Fibroblast of villous mesenchyme (primary cell): ENCODE results near the gene DOCK8. TPM values are rescaled to one million over a fixed set of nuclear protein-coding genes. Genes with fewer than 3 reads are reported as not detected.

Experiments
- DNase-seq: peaks from one replicate; pipeline ENCODE4 v3.0.0-alpha.2; 2010; ENCODE audit warnings: low read depth
- H3K4me3 ChIP-seq: 2 replicates; pipeline ENCODE4 v1.5.1; 2011; ENCODE audit warnings: low read depth, mild to moderate bottlenecking, low read length
- total RNA-seq: library from RNA; depleted of rRNA; stranded (reverse); fragments of >200 nt; gene quantifications from 2 replicates; pipeline ENCODE4 v1.2.3, GENCODE V29; 2012
- TF ChIP-seq, protein P1 (sequence below): IDR thresholded peaks from 2 replicates; pipeline ENCODE4 v1.5.1; 2012; ENCODE audit warnings: low read depth, mild to moderate bottlenecking, low read length; ENCODE audit not compliant: insufficient read depth

The DOCK8 gene
- total RNA-seq, 1 donor: 2.6 TPM

DNA sequence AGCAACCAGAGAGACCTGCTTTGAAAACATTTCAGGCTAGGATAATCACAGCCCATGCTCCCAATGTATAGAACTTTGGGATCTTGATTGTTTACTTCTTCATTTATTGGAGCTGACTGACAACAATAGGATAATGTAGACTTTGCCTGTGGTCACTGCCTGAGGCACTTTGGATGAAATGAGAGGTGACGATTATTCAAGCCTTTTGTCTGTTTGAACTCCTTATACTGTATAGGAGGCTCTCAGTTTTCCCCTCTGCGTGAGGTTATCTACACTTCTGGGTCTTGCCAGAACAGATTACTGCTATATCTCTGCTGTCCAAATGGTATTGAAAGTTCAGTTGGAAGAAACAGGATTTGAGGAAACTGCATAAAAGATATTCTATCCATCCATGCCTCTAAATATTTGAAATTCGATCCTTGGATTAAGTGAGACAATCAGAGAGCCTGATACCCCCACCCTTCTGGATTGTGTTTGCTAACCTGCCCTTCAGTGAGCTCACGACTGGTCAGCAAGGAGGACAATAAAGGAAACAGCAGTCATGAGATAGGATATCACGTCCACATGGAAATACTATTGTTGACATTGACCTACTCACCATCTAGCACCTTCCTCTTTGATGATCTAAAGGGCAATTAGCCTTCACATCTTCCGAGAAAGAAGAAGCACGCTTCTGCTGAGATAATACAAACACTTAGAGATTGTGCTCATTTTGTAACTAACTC lies 98.1 kb downstream of the DOCK8 start:
- TF ChIP-seq, protein P1, sequence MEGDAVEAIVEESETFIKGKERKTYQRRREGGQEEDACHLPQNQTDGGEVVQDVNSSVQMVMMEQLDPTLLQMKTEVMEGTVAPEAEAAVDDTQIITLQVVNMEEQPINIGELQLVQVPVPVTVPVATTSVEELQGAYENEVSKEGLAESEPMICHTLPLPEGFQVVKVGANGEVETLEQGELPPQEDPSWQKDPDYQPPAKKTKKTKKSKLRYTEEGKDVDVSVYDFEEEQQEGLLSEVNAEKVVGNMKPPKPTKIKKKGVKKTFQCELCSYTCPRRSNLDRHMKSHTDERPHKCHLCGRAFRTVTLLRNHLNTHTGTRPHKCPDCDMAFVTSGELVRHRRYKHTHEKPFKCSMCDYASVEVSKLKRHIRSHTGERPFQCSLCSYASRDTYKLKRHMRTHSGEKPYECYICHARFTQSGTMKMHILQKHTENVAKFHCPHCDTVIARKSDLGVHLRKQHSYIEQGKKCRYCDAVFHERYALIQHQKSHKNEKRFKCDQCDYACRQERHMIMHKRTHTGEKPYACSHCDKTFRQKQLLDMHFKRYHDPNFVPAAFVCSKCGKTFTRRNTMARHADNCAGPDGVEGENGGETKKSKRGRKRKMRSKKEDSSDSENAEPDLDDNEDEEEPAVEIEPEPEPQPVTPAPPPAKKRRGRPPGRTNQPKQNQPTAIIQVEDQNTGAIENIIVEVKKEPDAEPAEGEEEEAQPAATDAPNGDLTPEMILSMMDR: no peak
- DNase-seq: no peak
- H3K4me3 ChIP-seq: no peak overlapping the region

DNA sequence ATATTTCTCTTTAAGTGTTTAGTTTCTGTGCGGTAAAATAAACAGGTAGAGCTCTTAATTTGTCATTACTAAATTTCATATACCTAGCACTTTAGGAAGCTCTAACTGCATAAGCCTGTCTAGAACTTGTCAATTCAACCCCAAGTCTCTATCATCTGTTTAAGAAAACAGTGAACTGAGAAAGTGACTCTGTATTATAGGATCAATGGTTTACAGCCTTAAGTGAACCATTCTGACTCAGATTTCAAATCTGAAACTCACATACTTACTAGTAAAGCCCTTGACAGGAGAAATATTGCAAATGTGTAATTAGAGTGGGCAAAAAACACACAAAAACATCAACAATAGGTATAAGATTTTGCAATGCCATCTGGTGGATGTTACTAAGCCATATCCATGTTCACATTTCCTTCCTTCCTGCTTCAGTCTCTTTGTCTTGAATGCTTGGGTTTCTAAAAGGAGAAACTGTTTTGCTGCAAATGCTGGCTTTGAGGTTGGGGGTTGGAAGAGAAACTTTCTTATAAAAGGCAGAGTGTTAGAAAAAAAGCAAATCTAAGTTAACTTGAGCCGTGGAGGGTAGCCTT lies 101.8 kb downstream of the DOCK8 start:
- no peak for DNase-seq
- TF ChIP-seq, protein P1: no peak
- H3K4me3 ChIP-seq: no peak overlapping the region

DNA sequence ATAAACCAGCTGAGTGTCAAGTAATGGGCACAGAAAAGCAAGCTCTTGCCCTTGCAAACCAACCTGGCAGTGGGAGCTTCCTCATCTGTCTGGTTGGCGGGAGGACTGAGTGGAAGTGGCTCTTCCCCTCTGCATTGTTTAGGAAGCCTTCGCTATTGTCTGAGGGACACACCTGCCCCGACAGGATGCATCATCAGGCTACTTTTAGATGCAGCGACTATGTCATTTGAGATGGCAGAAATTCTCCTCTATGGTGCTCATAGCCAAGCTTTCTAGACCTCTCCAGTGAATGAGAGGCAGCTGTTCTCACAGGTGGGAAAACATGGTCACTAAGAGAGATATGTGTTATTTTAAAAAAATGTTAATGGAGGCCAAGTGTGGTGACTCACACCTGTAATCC lies 104.0 kb downstream of the DOCK8 start:
- DNase-seq: no peak
- no peak overlapping the region for H3K4me3 ChIP-seq
- TF ChIP-seq, protein P1: no peak

DNA sequence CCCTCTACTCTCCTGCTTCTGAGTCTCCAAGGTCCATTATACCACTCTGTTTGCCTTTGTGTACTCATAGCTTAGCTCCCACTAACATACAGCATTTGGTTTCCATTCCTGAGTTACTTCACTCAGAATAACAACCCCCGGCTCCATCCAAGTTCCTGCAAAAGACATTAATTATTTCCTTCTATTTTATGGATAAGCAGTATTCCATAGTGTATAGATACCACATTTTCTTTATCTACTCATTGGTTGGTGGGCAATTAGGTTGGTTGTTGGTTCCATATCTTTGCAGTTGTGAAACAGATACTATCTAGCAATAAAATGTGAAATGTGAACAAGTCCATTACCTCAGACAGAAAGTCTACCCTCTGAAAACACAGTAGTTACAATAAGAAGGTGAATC lies 110.3 kb downstream of the DOCK8 start:
- TF ChIP-seq, protein P1: no peak
- no peak overlapping the region for H3K4me3 ChIP-seq
- no peak for DNase-seq

DNA sequence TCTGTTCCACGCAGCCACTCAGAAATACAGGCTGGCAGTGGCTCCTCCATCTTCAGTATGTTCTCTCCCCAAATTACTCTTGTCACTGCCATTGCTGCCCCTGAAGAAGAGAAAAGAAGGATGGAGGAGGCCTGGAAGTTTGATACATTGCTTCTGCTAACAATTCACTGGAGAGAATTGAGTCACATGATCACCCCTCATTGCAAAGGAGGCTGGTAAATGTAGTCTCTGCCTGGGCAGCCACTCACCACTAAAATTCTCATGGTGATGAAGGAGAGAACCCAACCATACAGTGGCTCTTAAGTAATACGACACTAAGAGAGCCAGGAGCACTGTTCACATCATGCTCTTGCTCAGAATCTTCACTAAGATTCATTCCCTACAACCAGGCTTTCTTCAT lies 112.0 kb downstream of the DOCK8 start:
- H3K4me3 ChIP-seq: no peak overlapping the region
- DNase-seq: no peak
- TF ChIP-seq, protein P1: no peak

DNA sequence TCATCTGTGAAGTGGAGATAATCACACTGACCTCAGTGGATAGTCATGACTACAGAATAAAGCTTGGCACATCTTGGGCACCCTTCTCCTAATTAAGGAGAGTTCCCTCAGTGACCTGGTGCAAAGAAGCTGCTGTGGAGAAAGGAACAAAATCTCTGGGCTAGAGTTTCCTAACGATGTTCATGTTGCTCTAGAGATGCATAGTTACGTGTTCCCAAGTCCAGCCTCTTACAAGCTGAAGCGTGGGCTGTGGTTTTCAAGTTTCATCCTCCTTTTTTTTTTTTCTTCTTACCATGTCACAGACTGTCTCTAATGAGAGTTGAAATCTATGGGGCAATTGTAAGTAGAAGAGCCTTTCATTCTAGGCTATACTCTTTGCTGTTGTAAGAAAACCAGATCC lies 113.8 kb downstream of the DOCK8 start:
- no peak for DNase-seq
- TF ChIP-seq, protein P1: no peak
- H3K4me3 ChIP-seq: no peak overlapping the region
